HG02938 (cell line): ENCODE measurements around the gene ITPR1.

ENCODE experiments used
- ATAC-seq: cut with Tn5 transposase; IDR thresholded peaks from one replicate; pipeline ENCODE4 v1.9.1; 2021; ENCODE audit warnings: mild to moderate bottlenecking, moderate library complexity; ENCODE audit not compliant: unreplicated experiment

Gene ITPR1

DNA sequence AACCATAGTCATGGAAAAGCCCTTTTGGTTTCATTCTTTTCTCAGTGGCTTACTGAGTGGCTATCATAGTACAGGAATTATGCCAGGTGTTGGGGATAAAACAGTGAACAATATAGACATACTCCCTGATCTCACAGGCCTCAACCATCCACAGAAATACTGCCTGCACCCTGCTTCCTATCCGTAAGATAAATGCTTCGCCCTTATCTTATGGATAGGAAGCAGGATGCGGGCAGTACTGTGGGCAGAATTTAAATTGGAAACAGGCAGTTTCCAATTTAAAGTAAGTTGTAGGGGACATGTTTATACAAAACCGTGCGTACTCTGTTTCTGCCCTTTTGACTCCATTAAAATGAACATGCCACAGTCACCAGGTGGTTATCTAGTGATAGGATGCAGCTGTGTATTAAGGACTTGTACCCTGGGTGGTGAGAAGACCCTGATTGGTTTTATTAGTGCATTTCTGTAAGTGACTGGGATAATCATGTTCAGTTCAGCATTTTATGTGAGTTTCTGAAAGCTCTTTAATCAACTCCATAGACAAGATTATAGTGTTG, 344.3 kb downstream of the ITPR1 start:
- ATAC-seq: no peak

DNA sequence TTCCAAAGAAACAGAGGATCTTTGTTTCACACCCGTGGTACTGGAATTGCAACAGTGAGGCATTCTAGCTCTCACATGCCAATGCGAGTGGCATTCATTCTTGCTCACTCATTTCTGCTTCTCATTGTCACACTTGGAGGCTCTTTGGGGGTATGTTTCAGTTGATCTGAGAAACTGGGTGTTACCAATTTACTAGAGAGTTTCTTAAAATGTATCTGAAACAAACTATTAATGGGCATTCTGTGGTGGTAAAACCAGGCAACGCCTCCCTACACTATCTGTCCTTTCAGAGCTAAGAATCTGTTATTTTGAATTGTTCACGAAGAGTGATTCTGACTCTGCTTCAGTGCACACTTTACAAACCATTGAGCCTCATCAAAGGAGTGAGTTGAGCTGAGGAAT, 345.5 kb downstream of the ITPR1 start:
- ATAC-seq: peak; percentile 60

DNA sequence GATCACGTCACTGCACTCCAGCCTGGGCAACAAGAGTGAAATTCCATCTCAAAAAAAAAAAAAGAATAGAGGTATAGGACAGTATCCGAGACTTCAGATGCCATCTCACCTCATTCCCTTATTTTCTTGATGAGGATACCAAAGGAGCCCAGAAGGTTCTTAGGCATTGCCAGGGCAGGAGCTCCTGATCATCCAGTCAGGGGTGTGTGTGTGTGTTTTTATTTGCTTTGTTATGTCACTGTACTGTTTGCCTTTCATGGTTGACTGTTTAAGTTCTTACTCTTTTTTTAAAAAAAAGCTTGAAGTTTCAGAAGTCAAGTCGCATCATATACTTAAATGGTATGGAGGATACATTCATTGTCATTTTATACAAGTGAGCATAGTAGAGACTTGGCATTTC, 346.1 kb downstream of the ITPR1 start:
- ATAC-seq: no peak

DNA sequence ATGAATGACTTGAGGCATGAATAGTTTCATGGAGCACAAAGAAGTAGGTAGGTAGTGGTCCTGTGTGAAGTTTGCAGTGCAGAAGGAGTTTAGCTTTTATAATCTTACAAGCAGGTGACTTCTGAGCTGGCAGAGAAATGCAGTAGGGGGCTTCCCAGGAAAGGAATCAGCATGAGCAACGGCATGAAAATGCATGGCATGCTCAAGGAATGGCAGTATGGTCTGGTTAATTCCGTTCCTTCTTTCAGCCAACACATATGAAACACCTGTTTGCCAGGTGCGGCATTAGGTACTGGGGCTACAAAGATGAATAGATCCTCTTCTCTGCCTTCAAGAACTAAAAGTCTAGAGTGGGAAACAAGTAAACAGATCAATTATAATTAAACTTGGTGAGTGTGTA, 348.1 kb downstream of the ITPR1 start:
- ATAC-seq: no peak

DNA sequence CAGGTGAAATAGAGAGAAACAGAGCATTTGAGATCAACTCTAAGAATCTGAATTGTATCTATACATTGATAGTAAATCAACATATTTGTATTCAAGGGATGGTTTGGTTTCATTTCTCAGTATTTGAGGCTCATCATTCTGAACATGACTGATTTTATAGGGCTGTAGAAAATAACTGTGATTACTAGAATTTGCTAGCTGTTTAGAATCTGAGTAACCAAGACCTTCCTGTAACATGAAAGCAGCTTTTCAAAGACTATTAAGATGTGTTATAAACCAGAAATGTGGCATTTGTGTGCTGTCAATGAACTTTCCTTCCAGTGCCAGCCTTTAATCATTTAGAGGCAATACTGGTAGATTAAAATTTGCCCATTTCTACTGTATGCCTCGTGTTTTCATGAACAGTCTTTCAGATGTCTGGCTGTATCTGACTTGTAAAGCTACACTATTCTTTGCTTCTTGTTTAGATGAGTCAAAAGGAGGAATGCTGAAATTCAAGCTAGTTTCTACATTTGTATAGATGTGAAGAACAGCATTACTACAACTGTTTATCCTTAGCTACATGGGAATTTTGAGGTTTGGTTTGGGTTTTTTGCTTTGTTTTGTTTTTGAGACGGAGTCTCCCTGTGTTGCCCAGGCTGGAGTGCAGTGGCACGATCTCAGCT, 348.8 kb downstream of the ITPR1 start:
- ATAC-seq: no peak

DNA sequence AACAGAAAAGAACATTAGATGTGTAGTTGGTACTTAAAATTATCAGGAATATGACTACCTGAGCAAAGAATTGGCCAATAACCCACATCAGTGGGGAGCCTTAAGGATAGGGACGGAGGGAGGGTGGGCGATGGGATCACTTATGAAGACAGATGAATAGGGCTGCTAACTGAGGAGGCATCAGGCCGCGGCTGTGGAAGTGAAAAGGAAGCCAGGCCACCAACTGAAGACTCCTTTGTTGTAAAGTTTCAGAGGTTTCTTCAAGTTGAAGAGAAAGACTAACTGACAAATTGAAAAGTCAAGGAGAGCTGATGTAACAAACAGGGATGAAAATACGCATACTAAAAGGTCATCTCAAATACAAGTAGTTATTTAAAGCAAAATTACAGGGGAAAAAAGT, 350.5 kb downstream of the ITPR1 start:
- ATAC-seq: no peak

DNA sequence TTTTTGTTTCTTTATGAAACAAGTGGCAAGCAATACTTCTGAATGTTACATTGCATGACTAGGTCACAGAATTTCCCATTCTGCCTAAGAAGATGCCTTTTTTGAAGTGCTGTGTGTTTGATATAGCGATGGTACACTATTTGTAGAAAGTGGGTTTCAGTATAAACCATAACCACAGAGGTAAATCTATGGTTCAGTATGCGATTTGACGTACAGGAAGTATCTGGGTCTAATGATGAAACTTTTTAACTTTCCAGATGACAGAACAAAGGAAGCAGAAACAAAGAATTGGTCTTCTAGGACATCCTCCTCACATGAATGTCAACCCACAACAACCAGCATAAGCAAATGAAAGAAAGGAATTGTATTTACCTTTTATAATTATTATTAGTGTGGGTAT, 352.7 kb downstream of the ITPR1 start:
- peak; percentile 78 for ATAC-seq

DNA sequence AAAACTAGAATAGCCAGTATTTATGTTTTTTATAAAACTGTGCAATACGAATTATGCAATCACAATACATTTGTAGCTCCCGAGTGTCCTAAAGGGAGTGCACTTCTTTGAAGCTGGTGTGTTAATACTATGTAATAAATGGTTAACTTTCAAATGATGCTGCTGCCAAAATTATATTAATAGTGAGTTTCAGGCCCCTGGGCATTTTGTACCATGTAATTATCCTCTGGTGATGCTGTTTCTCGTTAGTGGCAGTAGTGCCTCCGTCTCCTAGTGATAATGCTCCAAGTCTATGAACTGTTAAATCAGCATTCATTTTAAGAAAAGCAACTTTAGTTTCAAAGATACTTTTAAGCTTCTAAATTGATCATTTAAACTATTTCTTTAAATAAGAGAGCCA, 353.4 kb downstream of the ITPR1 start:
- ATAC-seq: no peak

DNA sequence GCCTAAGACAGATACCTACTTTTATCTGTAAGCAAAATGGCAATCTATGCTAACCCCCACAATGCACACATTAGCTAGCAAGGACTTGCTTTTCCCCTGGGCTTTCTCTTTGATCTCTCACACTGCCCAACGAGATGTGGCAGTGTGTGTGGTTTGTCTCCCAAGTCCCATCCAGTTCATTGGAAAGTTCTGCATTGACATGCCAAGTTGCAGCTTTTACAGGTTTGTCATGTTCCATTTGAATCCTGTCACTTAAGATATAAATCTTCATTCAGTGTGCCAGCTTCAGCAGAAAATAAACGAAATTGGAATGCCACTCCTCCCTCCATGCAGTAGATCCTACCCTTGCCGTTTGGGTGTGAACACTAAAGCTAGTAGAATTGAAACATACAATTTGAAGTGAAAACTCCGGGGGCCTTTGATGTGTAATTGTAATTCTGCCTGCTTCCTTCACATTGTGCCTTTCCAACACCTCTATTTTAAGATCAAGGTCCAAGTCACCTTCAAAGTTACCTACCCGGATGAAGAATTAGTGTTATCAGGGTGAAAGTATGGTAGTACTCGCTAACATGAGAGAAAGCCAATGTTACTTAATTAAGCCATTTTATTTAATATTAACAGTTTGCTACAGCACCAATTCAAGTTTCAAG, 355.2 kb downstream of the ITPR1 start:
- ATAC-seq: no peak

DNA sequence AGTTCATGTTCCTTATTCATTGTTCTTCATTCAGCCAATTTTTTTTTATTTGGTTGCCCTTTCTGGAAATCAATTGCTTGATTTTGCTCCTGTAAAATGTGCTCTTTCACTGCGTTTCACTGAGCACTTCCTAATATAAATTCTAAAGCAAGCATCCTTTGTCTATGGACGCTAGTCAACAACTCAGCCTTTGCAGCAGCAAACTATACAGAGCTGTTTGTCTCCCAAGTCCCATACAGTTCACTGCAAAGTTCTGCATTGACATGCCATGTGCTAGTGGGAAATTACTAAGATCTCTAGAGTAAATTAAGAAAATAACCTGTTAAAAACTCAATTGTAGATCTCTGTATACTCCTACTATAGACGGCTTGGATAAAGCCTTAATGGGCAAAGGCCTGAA, 356.0 kb downstream of the ITPR1 start:
- no peak for ATAC-seq

DNA sequence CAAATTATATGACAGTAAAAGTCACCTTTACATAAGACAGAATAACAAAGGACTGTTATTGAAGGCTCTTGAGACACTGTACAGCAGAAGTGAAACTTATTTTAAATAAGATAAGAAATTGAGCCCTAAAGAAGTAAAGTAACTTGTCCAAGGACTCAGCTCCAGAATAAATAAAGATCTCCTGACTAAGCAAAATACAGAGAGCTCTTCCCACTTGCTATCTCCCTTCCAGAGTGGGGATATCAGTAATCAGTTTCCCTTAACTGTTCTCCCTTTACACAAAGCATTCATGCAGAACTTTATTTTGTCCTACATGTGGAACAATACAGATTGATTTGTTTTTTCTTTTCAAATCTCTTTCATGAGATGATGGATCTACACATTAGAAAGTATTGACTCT, 356.6 kb downstream of the ITPR1 start:
- ATAC-seq: no peak

DNA sequence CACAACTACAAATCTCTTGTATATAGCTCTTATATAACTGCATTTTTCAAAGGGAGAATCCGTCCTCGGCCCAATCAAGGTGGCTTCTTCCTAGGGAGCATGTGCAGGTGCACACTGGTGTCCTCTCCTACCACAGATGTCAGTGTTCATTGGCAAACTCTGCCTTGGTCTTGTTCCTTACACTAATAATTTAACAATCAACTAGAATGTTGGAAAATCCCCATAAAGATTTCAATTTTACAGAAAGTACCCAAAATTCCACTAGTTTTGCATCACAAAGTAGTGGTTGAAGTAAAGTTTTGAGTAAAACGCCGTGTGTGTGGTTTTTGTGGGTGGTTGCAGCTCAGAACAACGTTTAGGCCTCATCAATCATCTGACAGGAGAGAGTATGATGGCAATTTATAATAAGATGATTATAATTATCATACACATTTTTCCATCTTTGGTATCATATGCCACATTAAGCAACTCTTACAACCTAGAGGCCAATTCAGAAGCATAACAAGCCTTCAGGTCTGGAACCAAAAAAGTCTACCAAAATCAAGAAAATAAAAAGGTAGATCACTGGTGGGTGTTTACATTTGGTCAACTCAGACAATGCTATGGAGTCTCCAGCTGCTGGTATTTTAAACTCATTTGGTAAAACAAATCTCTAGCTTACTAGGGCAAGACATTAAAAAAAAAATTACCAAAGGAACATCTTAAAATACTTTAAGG, 357.2 kb downstream of the ITPR1 start:
- peak; percentile 41 for ATAC-seq

DNA sequence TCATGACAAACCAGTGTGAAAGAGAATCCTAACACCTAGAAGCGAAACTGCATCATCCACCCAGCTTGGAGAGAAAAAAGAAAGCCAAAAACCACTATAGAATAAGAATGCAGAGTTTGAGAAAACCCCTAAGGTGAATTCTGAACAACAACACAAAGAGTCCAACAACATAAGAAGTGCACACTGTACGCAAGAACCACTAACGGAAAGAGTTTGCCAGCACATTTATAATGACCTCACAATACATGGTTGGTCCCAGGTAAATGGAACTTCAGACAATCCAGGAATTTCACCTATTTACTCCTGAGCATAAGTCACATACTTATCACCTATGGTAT, 357.7 kb downstream of the ITPR1 start:
- peak; percentile 50 for ATAC-seq

DNA sequence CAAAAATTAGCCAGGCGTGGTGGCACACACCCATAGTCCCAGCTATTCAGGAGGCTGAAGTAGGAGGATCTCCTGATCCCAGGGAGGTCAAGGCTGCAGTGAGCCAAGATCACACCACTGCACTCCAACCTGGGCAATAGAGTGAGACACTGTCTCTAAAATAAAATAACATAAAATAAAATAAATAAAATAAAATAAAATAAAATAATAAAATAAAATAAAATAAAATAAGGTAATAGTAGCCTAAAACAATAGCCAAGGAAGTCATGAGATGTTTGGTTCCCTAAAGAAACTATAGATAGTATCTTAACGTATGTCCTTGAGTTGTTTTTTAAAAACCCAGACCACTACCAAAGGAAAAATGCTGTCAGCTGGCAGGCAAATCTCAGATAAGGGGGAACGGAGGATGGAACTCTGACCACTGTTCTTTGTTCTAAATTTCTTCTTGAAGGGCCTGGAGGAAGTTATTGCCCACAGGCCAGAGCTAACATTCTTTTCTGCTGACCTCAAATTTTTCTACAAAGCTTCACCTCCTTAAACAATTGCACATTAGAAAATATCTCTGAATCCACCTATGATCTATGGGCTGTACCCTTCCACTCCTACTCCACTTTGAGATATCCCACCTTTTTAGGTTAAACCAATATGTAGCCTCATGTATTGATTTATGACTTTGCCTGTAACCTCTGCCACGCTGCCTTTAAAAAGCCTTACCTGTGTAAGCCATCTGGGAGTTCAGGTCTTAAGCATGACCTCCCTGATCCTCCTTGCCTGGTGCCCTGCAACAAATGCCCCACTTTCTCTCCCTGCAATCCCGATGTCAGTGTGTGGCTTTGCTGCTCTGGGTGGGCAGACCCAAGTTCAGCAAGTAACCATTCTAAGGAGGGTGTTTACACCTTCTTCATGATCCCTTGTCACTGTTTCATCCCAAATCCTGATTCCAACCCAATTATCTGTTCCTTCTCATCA, 359.9 kb downstream of the ITPR1 start:
- no peak for ATAC-seq

DNA sequence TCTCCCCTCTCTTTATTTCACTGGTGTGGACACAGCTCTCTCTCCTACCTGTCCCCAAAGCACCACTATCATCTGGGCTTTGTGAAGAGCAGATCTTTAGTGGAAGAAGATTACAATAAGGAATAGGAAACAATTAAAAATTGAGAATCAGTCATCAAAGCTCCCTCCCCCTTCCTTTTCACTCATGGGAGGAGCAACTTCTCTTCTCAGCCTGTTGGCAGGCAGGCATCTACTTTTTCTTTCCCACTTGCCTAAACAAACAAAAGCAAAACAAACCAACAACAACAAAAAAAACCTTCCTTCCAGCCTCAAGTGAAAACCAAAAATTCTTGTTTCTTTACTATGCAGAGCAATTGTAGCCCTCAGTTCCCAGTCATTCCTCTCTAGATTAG, 360.6 kb downstream of the ITPR1 start:
- ATAC-seq: no peak

DNA sequence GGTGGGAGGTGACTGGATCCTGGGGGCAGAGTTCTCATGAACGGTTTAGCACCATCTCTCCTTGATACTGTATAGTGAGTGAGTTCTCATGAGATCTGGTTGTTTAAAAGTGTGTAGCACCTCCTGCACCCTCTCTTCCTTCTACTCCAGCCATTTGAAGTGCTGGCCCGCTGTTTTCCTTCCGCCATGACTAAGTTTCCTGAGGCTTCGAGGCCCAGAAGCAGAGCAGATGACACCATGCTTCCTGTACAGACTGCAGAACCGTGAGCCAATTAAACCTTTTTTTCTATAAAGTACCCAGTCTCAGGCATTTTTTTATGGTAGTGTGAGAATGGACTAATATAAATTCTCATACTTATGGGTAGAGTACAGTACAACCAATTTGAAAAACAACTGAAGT, 362.5 kb downstream of the ITPR1 start:
- ATAC-seq: no peak

DNA sequence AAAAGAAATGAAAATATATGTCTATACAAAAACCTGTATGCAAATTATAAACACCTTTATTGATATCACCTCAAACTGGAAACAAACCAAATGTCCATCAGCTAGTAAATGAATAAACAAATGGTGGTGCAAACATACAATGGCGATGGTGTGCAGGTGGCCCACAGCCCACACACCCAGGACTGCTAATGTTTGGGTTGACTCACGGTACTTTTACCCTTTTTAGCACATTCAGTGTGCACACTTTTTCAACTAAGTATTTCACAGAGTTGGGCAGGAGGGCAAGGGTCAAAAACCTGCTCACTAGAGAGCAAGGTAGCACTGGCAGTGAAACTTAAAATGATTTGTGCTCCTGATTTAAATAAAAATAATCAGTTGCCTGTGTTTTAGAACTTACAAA, 363.0 kb downstream of the ITPR1 start:
- no peak for ATAC-seq

DNA sequence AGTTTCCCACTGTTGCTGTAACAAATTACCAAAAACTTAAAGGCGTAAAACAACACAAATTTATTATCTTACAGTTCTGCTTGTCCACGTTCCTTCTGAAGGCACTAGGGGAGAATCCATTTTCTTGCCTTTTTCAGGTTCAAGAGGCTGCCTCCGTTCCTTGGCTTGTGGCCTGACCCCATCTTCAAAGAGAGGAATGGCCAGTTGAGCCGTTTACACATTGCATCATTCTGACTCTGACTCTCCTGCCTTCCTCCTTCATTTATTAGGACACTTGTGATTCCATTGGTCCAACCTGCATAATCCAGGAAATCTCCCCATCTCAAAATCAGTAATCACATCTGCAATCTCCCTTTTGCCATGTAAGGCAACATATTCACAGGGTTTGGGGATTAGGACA, 363.4 kb downstream of the ITPR1 start:
- no peak for ATAC-seq

DNA sequence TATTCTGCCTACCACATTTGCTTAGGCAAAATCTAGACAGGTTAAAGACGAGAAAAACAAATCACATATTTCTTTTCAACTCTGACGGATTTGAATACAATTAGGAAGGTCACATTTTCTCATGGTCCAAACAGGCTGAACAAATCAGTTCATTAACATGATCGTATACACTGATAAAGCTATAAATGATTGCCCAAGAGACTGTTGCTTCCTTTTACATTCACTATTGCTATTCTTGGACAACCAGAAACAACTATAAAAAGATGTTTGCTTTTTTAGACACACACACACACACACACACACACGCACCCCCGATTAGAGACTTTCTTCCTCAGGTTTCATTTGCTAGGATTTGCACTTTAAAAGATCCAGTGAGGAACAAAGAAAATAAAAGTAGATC, 363.8 kb downstream of the ITPR1 start:
- no peak for ATAC-seq

DNA sequence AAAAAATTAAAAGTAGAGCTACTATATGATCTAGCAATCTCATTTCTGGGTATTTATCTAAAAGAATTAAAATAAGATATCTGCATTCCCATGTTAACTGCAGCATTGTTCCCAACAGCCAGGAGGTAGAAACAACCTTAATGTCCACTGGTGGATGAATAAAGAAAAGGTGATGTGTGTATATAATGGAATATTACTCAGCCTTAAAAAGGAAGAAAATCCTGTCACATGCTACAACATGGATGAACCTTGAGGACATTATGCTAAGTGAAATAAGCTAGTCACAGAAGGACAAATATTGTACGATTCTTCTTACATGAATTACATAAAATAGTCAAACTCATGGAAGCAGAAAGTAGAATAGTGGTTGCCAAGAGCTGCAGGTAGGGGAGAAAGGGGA, 366.6 kb downstream of the ITPR1 start:
- ATAC-seq: no peak

DNA sequence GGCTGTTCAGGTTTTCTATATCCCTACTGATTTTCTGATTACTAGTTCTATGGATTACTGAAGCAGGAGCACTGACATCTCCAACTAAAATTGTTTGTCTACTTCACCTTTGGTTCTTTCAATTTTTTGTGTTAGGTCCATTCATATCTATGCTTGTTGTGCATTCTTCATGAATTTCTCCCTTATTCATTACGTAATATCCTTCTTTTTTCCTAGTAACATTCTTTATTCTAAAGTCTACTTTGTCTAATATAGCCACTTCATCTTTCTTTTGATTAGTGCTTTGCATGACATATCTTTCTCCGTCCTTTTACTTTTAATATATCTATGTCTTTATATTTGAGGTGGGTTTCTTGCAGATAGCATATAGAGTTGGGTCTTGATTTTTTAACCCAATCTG, 369.8 kb downstream of the ITPR1 start:
- ATAC-seq: no peak
